Esophagus squamous epithelium (tissue), 5 donors: ENCODE results near the gene AXIN1. TPM values are rescaled to one million over a fixed set of nuclear protein-coding genes. Genes with fewer than 3 reads are reported as not detected.
"Not testable (repeated sequence)": the region's sequence is repeated elsewhere in the genome, so short reads cannot be mapped to it uniquely, and the experiment has no call there.

Source experiments
- DNase-seq: peaks from one replicate; lab custom pipeline; 2025; lab: John Stamatoyannopoulos, UW
- H3K27ac ChIP-seq, 4 donors: fragments of 200-600 bp; sonication (generic); one replicate each; pipeline ENCODE4 v1.5.1; 2016 to 2019; ENCODE audit warnings: mild to moderate bottlenecking in 1 of 4
- H3K27me3 ChIP-seq, 4 donors: fragments of 200-600 bp; sonication (generic); 1 replicate in 3 of 4; 2 replicates in 1 of 4; pipeline versions ENCODE4 v1.5.1 to v1.6.0; 2017 to 2021; ENCODE audit warnings: antibody characterized with exemption in 1 of 4
- H3K36me3 ChIP-seq, 3 donors: fragments of 200-600 bp; sonication (generic); one replicate each; pipeline ENCODE4 v1.5.1; 2016 to 2019
- H3K4me1 ChIP-seq, 3 donors: fragments of 200-600 bp; sonication (generic); one replicate each; pipeline ENCODE4 v1.5.1; 2017 to 2019
- H3K4me3 ChIP-seq, 4 donors: fragments of 200-600 bp; sonication (generic); 1 replicate in 3 of 4; 2 replicates in 1 of 4; pipeline ENCODE4 v1.5.1; 2016 to 2019; ENCODE audit warnings: mild to moderate bottlenecking in 2 of 4, moderate library complexity in 1 of 4
- H3K9me3 ChIP-seq, 3 donors: fragments of 200-600 bp; sonication (generic); one replicate each; pipeline ENCODE4 v1.5.1; 2016 to 2019
- CTCF ChIP-seq, 6 experiments: fragments of 450-650 bp in 4 of 6; fragments of 200-600 bp in 2 of 6; sonication (generic) in 2 of 6; IDR thresholded peaks; one replicate each; pipeline ENCODE4 v1.5.1; 2016 to 2019; ENCODE audit warnings: antibody characterized with exemption in 6 of 6, mild to moderate bottlenecking in 4 of 6, moderate library complexity in 4 of 6
- POLR2A ChIP-seq, 4 donors: fragments of 450-650 bp; IDR thresholded peaks; one replicate each; pipeline ENCODE4 v1.6.1; 2017; ENCODE audit warnings: antibody characterized with exemption in 4 of 4, mild to moderate bottlenecking in 4 of 4, moderate library complexity in 3 of 4
- WGBS, 2 donors: methylation state at CpG; one replicate each; pipeline ENCODE4 v1.1.5; 2018; 5-methylcytosine and 5-hydroxymethylcytosine counted together
- intact Hi-C: fragments of 100-400 bp; cut with DNase I; formaldehyde crosslinking; loops from one replicate; pipeline ENCODE4 v1.15.0; 2022
- total RNA-seq, 4 donors: library from RNA; depleted of rRNA; stranded (reverse); fragments of >200 nt; gene quantifications; one replicate each; pipeline ENCODE4 v1.1.0, GENCODE V29; 2016
- donor health status: DM: yes; HTN: yes; CAD: no.

The AXIN1 gene
- total RNA-seq, 4 donors from 2014 or later, result 17.8 to 32.2 (median 22.2) TPM

GRCh38 chr16:349211-349610 lies 3.3 kb downstream of the AXIN1 start:
- intact Hi-C loops, result no loop called here
- Histone ChIP-seq H3K4me1 (peaks cover 9 to 57% (median 19%) of the 10 kb centered on the region in 3 donors), H3K36me3 (peaks cover 0 to 27% (median 7%) of the 10 kb centered on the region in 3 donors), H3K9me3 (no peaks in the 10 kb centered on the region), H3K27ac (no peak overlapping the region), H3K27me3 (no peaks in the 10 kb centered on the region), H3K4me3 (no peak overlapping the region)
- no peak for TF ChIP-seq CTCF (IDR thresholded peaks at IDR 0.05)
- TF ChIP-seq POLR2A (IDR thresholded peaks at IDR 0.05), result no peak
- no peak for DNase-seq
- WGBS, 2 donors, result 72 to 92% methylated on average over 7 of the region's 7 CpGs

- intact Hi-C loops, DNase-seq, H3K27me3 ChIP-seq, H3K4me3 ChIP-seq, H3K27ac ChIP-seq, H3K9me3 ChIP-seq: not testable (repeated sequence)
- Histone ChIP-seq H3K36me3 (peaks cover 0 to 34% (median 7%) of the 10 kb centered on the region in 3 donors), H3K4me1 (peaks cover 4 to 57% (median 13%) of the 10 kb centered on the region in 3 donors)
- WGBS, 2 donors, result 91 to 94% methylated on average over 8 to 9 of the region's 10 CpGs
These were observed 4.0 kb downstream of the AXIN1 start for GRCh38 chr16:348495-348894.

- intact Hi-C loops, result no loop called here
- Histone ChIP-seq H3K27me3 (no peaks in the 10 kb centered on the region), H3K4me1 (peaks cover 0 to 56% (median 9%) of the 10 kb centered on the region in 3 donors), H3K9me3 (no peaks in the 10 kb centered on the region), H3K4me3 (no peak overlapping the region), H3K27ac (no peak overlapping the region), H3K36me3 (peaks cover 0 to 47% (median 7%) of the 10 kb centered on the region in 3 donors)
- DNase-seq, result no peak
- WGBS, 2 donors, result 85 to 94% methylated on average over 6 of the region's 6 CpGs
- TF ChIP-seq POLR2A (IDR thresholded peaks at IDR 0.05) (no peak), CTCF (IDR thresholded peaks at IDR 0.05) (no peak)
These were observed 5.3 kb downstream of the AXIN1 start for GRCh38 chr16:347203-347602.

- H3K36me3 ChIP-seq, result peaks cover 0 to 51% (median 7%) of the 10 kb centered on the region in 3 donors
- 61 to 79% methylated on average over 6 to 15 of the region's 15 CpGs for WGBS, 2 donors
- intact Hi-C loops, result no loop called here
- no peak for DNase-seq
- no peak overlapping the region for H3K27ac ChIP-seq
- no peaks in the 10 kb centered on the region for H3K9me3 ChIP-seq
- TF ChIP-seq POLR2A (IDR thresholded peaks at IDR 0.05) (no peak), CTCF (IDR thresholded peaks at IDR 0.05) (no peak)
- no peak overlapping the region for H3K4me3 ChIP-seq
- H3K27me3 ChIP-seq, result no peaks in the 10 kb centered on the region
- peaks cover 0 to 53% (median 9%) of the 10 kb centered on the region in 3 donors for H3K4me1 ChIP-seq
These were observed 5.9 kb downstream of the AXIN1 start for GRCh38 chr16:346587-346986.

- H3K27ac ChIP-seq, result no peak overlapping the region
- no peaks in the 10 kb centered on the region for H3K9me3 ChIP-seq
- 77 to 87% methylated on average over 11 of the region's 11 CpGs for WGBS, 2 donors
- H3K36me3 ChIP-seq, result peaks cover 0 to 58% (median 7%) of the 10 kb centered on the region in 3 donors
- peaks cover 0 to 46% (median 1%) of the 10 kb centered on the region in 3 donors for H3K4me1 ChIP-seq
- no peak for DNase-seq
- no peaks in the 10 kb centered on the region for H3K27me3 ChIP-seq
- no peak overlapping the region for H3K4me3 ChIP-seq
- intact Hi-C loops, result no loop called here
- TF ChIP-seq CTCF (IDR thresholded peaks at IDR 0.05) (no peak), POLR2A (IDR thresholded peaks at IDR 0.05) (no peak)
These were observed 6.8 kb downstream of the AXIN1 start for GRCh38 chr16:345772-346171.
